ENCODE data around the gene SPATA3.

The SPATA3 gene

GRCh38 chr2:230968921-230969658, 26.8 kb upstream of the SPATA3 start:
- DNase-seq: no peak

GRCh38 chr2:230969659-230970015, 26.3 kb upstream of the SPATA3 start:
- no peak for DNase-seq

GRCh38 chr2:230972046-230972445, 23.9 kb upstream of the SPATA3 start:
- DNase-seq: no peak

- peak; percentile 80 to 87 for DNase-seq
Measured at GRCh38 chr2:230974096-230974913, 21.6 kb upstream of the SPATA3 start.

- no peak for DNase-seq
Measured at GRCh38 chr2:230975927-230976326, 20.0 kb upstream of the SPATA3 start.

- no peak for DNase-seq
Measured at GRCh38 chr2:230976671-230977171, 19.2 kb upstream of the SPATA3 start.

GRCh38 chr2:230980468-230980867, 15.5 kb upstream of the SPATA3 start:
- peak in 1 of 2 donors; percentile 34 for DNase-seq

GRCh38 chr2:230981704-230982103, 14.2 kb upstream of the SPATA3 start:
- peak in 1 of 2 donors; percentile 39 for DNase-seq

- DNase-seq: no peak
Measured at GRCh38 chr2:230982126-230982525, 13.8 kb upstream of the SPATA3 start.

- DNase-seq: no peak
Measured at GRCh38 chr2:230982528-230982927, 13.4 kb upstream of the SPATA3 start.

GRCh38 chr2:230983566-230983965, 12.4 kb upstream of the SPATA3 start:
- DNase-seq: no peak

GRCh38 chr2:230984393-230985220, 11.3 kb upstream of the SPATA3 start:
- no peak for DNase-seq

GRCh38 chr2:230985519-230986231, 10.2 kb upstream of the SPATA3 start:
- no peak for DNase-seq

- DNase-seq: no peak
Measured at GRCh38 chr2:230986520-230987136, 9.3 kb upstream of the SPATA3 start.

GRCh38 chr2:230987137-230988020, 8.5 kb upstream of the SPATA3 start:
- peak; percentile 70 to 72 for DNase-seq

- DNase-seq: no peak
Measured at GRCh38 chr2:230989731-230990130, 6.2 kb upstream of the SPATA3 start.

GRCh38 chr2:230990131-230990898, 5.6 kb upstream of the SPATA3 start:
- DNase-seq: no peak

- no peak for DNase-seq
Measured at GRCh38 chr2:230990899-230991150, 5.1 kb upstream of the SPATA3 start.

GRCh38 chr2:230991598-230991997, 4.3 kb upstream of the SPATA3 start:
- no peak for DNase-seq

- DNase-seq: no peak
Measured at GRCh38 chr2:230996661-230997060, 740 bp downstream of the SPATA3 start.

Measured in CD4-positive, alpha-beta T cell treated with Interleukin-4 for 1 hour (primary cell).